PFSK-1 (cell line): ENCODE results near the gene CYB5B.

Source experiments
- POLR2AphosphoS5 ChIP-seq: IDR thresholded peaks from 2 replicates; pipeline ENCODE4 v1.6.1; 2012; ENCODE audit warnings: low read depth, mild to moderate bottlenecking, control low read depth, low read length, moderate library complexity
- SIN3A ChIP-seq: IDR thresholded peaks from 2 replicates; pipeline ENCODE4 v1.6.1; 2012; ENCODE audit warnings: mild to moderate bottlenecking, low read length, moderate library complexity, borderline replicate concordance; ENCODE audit not compliant: insufficient read depth
- TAF1 ChIP-seq: IDR thresholded peaks from 2 replicates; pipeline ENCODE4 v1.6.1; 2012; ENCODE audit warnings: low read length, control low read depth, borderline replicate concordance; ENCODE audit not compliant: insufficient read depth
- TF ChIP-seq, protein P1 (sequence below), 2 experiments: IDR thresholded peaks; 2 replicates each; pipeline versions ENCODE4 v1.6.1 to v1.8.0; 2011 to 2012; ENCODE audit warnings: low read depth in 2 of 2, low read length in 2 of 2, control low read depth in 1 of 2, inconsistent platforms in 1 of 2, mild to moderate bottlenecking in 1 of 2, moderate library complexity in 1 of 2; ENCODE audit not compliant: insufficient read depth in 1 of 2

DNA sequence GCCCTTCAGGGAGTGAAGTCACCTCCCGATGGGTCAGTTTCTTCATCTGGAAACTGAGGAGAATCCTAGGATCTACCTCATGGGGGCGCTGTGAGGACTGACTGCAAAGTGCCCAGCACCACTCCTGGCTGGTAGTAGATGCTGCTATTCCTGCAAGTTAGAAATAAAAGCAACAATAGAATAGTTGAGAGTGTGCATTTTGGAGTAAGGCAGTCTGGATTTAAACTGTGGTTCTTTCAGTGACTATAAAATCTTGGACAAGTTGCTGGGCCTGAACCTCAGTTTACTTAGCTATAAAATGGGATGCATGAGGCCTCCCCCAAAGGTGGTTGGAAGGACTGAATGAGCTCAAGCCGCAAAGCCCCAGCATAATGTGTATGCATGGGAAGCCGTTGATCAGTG lies 70.6 kb downstream of the CYB5B start:
- TF ChIP-seq SIN3A (no peak), TAF1 (no peak), POLR2AphosphoS5 (no peak)
- TF ChIP-seq, protein P1, sequence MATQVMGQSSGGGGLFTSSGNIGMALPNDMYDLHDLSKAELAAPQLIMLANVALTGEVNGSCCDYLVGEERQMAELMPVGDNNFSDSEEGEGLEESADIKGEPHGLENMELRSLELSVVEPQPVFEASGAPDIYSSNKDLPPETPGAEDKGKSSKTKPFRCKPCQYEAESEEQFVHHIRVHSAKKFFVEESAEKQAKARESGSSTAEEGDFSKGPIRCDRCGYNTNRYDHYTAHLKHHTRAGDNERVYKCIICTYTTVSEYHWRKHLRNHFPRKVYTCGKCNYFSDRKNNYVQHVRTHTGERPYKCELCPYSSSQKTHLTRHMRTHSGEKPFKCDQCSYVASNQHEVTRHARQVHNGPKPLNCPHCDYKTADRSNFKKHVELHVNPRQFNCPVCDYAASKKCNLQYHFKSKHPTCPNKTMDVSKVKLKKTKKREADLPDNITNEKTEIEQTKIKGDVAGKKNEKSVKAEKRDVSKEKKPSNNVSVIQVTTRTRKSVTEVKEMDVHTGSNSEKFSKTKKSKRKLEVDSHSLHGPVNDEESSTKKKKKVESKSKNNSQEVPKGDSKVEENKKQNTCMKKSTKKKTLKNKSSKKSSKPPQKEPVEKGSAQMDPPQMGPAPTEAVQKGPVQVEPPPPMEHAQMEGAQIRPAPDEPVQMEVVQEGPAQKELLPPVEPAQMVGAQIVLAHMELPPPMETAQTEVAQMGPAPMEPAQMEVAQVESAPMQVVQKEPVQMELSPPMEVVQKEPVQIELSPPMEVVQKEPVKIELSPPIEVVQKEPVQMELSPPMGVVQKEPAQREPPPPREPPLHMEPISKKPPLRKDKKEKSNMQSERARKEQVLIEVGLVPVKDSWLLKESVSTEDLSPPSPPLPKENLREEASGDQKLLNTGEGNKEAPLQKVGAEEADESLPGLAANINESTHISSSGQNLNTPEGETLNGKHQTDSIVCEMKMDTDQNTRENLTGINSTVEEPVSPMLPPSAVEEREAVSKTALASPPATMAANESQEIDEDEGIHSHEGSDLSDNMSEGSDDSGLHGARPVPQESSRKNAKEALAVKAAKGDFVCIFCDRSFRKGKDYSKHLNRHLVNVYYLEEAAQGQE (IDR thresholded peaks at IDR 0.05; ENCODE audit: insufficient read depth in 1 of 2, low read depth in 2 of 2, low read length in 2 of 2): no peak
